NCI-H1436 (cell line): ENCODE data around the gene AGTRAP.

Experiments
- DNase-seq: peaks from one replicate; lab custom pipeline; 2025; lab: John Stamatoyannopoulos, UW

AGTRAP gene, protein sequence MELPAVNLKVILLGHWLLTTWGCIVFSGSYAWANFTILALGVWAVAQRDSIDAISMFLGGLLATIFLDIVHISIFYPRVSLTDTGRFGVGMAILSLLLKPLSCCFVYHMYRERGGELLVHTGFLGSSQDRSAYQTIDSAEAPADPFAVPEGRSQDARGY

DNA sequence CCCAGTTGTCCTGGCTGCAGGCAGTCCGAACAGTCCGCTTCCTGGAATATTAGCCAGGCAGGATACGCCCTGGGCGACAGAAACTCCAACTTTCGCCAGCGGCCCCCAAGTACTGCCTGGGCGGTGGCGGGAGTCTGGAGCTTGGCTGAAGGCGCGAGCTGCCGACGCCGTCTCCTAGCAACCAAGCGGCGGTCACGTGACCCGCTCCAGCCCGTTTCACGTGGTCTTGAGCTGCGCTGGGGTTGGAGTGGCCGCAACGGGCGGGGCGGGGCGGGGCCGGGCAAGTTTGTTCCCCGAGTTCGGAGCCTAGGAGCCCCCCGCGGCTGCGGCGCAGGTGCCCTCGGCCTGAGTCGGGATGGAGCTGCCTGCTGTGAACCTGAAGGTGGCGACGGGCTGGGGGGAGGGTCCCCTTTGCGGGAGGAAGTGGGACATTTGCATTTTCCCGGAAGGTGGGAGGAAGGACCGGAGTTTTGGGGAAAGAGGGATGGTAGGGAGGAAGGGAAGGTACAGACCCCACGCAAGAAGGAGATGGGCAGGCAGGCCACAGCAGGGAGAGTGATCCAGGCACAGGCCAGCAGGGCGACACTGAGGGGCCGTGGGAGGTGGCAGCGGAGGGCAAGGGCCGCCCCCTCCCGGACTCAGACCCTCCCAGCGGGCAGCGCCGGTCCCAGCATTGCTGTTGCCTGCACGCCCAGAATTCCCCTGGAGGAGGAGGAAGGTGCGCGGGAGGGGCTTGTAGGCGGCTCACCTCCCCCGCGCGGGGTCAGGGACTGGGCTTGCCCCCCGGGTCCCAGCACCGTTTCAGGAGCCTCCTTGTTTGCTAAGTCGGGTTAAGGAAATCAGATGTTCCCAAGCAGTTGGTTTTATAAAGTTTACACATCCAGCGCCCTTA, at the start of gene AGTRAP:
TSS of gene AGTRAP (plus strand) at position 283 of the 892 bp plus-strand sequence. CDS start at position 356, 73 bp downstream.
- peak; percentile 88 for DNase-seq

DNA sequence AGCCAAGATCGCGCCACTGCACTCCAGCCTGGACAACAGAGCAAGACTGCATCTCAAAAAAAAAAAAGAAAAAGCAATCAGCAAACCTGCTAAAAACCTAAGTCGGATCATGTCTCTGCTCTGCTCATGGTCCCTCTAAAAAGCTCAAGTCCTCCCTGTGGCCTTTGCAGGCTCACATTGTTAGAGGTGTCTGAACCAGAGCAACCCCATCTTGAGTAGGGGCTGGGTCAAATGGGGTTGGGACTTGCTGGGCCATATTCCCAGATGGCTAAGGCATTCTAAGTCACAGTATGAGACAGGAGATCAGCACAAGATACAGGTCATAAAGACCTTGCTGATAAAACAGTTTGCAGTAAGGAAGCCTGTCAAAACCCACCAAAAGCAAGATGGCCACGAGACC, 47.4 kb upstream of the AGTRAP start:
- no peak for DNase-seq

DNA sequence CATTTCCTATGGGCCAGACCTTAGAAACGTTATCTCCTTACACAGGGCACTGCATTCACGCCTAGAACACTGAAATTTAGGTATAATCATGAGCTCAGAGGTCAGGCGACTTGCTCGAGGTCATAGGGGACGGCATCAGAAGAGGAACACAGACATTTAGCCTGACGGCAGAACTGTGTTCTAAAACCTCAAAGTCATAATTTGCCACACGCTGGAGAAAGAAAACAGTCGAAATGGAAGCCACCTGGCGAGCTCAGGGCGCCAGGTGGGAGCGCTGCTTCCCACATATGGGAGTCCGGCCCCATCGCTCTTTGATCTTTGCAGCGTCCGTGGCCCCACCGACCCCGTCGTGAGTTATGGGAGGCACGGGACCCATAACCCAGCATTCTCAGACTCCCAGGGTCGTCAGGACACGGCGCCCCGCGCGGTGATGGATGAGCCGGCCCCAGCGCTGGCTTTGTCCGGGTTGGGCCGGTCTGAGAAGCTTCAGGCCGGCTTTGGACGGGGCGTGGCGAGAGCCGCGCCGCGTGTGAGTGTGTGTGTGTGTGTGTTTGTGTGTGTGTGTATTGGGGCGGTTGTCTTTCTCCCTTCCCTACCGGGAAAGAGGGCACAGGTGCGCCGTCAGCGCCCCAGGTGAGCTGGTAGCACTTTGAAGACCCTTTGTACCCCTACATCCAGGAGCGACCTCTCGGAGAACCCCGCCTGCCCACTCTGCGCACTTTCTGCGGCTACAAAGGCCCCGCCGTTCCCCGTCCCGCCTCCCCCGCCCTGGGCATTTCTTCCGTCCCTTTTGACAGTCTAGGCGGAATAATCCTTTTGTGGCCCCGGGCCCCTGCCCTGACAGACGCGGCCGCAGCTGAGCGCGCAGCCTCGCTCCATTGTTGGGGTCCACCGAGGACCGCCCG, 45.3 kb upstream of the AGTRAP start:
- no peak for DNase-seq

DNA sequence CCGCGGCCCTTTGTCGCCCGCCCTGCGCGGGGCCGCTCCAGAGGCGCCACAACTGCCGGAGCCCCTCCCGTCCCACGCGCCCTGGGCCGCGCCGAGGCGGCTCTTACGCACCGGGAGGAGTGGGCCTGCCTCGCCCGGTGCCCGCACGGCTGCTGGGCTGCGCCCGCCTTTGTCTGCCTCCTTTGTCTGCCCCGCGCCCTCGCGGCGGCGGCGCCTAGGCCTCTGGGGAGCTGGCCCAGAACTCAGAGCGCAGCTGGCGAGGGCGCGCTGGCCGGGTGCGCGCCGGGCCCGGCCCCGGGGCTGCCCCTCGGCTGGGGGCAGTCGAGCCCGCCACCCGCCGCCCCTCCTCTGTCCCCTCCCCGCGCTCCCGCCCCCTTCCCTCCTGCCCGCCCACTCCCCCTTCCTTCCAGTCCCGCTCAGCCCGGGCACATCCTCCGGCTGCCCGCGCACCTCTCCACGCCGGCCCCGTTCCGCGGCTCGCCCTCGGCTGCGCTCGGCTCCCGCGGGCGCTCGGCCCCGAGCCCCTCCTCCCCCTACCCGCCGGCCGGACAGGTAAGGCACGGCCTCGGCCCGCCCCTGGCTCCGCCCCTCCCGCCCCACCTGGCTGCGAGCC, 44.5 kb upstream of the AGTRAP start, which contains the start of gene DRAXIN:
TSS of gene DRAXIN (plus strand) at position 409 of the 613 bp plus-strand sequence. CDS start 14,549 bp downstream, outside the sequence.
- DNase-seq = peak; percentile 73

DNA sequence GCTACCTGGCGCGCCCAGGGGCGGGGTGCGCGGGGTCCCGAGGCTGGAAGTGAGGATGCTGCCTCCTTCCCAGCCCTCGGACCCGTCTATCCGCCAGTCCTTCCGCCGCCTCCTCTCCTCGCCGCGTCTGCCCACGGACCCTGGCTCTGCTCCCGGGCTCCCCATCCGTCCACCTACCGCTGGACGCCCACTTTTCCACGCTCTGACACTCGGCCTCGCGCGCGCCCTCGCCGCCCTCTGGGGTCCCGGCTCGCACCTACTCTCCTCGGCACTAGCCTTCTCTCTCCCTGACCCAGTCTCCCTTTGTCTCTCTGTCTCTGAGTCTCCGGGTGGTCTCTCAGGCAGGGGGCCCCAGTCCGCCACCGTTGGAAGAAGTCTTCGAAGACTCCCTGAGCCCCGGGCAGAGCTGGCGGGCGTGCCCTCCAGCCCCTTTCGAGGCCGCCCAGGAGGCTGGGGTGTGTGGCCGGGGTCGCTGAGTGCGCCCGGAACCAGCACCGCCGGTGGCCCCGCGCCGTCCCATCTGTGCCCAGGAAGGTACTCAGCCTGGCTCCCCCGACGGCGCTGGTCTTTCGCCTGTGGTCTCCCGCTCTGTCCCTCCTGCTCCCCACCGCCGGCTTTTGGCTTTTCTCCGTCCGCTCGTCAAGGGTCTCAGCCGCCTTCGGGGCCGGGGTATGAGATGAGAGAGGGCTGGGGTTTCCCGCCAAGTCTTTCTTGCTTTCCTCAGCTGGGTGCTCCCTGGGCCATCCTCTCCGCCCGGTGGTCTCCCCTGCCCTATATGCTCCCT, 43.8 kb upstream of the AGTRAP start:
- DNase-seq = no peak

DNA sequence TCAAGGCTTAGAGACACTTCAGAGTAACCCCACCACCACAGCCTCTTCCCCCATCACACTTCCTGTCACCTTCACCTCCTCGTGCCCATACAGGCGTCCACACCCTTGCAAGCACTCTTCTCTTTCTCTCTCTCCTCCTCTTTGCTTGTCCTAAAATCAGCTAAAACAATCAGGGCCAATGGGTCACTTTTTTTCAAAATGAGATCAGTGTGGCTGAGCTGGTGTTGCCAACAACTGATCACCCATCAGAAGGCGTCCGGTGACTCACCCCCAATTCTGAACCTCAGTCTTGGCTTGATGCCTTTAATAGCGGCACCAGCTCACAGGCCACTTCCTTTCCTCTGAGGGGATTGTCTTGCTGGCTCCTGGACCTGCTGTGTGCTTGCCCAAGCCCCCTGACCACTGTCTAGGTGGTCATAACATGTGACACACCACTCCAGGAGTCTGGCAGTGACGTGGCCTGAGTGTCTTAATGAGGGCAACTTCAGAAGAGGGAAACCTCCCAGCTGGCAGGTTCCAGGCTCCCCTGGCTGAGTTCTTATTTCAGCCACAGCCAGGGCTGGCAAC, 42.8 kb upstream of the AGTRAP start:
- DNase-seq = no peak

DNA sequence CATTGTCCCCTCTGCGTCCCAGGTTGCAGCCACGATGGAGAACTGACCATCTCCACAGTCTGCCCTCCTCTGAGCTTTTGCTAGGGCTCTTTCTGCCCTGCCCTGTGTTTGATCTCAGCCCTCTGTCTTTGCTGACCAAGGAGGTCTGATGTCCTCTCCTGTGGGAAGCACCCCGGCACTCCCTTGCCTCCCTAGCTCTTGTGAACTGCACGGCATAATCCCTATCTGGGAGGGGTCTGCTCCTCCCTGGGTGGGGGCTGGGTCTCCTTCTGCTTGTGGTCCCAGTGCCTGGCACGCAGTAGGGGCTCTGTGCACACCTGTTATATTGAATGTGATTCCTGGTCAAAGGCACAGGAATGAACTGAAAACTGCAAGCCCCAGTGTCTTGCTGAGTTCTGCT, 42.0 kb upstream of the AGTRAP start:
- no peak for DNase-seq

DNA sequence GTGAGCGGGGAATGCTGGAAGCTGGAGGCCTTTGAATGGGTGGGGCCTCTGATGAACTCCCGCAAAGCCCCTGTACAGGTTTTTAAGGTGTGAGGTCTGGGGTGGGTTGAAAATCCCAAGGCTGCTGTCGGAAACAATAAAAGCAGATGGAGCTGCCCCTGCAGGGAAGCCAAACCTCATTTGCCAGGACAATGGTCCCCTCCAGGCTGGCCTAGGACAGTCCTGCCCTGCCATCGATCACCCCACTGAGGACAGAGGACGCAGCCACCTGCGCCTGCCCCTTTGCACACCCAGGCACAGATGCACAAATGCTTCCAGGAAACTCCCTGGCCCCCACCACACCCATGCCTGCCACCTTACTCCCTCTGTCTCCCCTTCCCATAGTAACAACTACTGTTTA, 40.1 kb upstream of the AGTRAP start:
- no peak for DNase-seq

DNA sequence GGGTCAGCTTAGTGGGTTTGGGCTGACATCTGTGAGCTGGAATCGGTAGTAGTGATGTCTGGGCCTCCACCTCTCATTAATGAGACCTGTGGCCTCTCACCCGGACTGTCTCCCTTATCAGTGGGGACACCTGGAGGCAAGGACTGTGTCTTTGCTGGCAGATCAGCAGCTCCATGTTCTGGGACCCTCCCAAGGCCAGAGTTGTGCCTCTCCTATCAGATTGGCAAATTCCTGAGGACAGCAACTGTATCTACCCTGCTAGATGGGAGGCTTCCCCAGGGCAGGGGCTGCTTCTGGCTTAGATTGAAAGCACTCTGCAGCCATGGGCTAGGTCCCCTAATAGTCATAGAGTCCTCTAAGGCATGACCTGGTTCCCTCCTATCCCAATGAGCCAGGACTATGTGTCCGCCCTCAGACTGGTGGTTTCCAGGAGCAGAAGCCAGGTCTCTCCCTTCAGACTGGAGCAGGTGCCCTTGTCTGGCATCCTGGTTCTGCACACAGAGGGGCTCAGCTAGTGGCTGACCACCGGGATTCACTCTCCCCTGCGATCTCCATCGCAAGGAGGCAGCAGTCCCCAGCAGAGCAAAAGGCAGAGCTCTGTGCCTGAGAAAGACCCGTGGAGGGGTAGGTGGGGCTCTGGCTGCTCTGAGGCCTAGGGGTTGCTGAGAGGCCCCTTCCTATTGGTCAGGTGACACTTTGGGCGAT, 38.6 kb upstream of the AGTRAP start:
- no peak for DNase-seq

DNA sequence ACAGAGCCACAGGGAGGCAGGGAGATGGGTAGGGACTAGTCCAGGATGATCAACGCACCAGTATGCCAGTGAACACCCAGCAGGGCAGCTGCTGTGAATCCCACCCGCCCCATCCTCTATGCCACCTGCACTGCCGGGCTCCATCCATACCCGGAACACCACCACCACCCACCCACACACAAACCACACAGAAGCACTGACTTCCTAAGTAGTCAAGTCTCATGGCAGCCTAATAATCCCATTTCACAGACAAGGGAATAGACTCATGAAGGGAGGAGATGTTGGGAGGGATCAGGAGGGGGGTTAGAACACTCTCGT, 38.1 kb upstream of the AGTRAP start:
- no peak for DNase-seq

DNA sequence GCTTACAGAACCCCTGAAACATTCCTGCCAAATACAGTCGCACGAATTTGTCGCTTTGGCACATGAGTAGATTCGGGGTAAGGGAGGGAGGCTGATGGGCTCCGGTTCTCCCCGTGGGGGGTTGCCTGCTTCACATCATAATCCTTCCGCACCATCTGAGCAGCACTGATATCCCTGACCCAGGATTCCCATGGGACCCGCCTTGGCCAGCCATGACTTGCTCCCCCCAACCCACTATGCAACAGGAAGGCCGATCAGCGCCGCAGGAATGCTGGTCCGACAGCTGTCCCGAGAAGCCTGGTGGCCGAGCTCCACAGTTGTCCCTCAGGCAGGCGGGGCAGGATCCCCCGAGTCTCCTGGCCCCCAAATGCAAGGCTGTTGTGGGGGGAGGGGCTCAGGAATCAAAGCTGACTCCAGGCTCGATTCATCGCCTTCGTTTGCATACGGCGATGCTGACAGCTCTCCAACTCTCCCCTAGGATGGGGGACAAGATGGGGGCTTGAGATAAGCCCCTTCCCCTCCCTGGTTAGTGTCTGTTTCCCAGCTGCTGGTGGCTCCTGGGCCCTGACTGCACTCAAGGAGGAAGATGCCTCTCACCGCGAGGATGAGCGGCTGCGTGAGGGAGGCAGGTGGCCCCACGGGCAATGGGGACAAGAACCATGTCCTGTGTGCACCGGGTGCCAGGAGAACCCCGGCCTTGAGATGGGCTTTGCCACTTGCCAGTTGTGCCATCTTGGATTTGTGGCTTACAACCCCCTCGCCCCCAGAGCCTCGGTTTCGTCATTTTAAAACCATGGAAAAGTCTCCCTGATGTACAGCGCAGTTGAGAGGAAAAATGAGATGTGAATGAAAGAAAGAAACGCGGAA, 35.1 kb upstream of the AGTRAP start:
- DNase-seq = no peak

DNA sequence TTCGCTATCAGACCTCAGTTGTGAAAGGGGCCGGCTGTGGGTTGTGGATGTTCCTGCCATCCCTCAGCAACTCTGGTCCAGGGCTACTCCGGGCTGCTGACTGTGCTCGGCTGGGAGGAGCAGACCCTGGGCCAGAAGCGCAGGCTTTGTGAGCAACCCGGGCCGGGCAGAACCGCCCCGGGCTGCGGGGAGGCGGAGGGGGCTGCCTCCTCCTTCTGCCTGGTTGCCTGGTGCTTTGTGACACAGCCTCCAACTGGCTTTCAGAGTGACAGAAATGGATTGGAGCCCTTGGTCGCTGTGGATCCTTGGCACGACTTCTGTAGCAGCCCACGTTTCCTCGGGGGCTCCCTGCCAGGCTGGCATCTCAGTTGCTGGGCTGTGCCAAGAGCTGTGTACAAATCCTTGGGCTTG, 34.4 kb upstream of the AGTRAP start:
- DNase-seq = no peak

DNA sequence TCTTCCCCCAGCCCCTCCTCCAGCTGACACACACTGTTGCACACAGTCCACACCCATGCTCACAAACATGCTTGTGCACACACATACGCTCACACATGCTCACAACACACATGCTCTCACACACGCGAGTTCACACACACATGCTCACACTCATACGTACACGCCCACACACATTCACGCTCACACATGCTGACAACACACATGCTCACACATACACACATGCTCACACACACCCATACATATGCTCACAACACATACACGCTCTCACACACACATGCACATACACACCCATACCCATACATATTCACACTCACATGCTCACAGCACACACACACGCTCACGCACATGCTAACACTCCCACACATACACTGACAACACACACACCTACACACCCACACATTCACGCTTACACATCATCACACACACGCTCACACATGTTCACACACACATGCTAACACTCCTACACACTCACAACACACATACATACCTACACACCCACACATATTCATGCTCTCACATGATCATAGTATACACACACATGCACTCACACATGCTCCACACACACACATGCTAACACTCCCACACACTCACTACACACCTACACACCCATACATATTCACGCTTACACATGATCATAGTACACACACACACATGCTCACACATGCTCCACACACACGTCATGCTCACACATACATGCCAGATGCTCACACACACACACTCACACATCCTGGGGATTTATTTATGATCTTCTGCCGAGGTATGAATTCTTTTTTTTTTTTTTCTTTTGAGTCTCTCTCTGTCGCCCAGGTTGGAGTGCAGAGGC, 33.7 kb upstream of the AGTRAP start:
- no peak for DNase-seq

DNA sequence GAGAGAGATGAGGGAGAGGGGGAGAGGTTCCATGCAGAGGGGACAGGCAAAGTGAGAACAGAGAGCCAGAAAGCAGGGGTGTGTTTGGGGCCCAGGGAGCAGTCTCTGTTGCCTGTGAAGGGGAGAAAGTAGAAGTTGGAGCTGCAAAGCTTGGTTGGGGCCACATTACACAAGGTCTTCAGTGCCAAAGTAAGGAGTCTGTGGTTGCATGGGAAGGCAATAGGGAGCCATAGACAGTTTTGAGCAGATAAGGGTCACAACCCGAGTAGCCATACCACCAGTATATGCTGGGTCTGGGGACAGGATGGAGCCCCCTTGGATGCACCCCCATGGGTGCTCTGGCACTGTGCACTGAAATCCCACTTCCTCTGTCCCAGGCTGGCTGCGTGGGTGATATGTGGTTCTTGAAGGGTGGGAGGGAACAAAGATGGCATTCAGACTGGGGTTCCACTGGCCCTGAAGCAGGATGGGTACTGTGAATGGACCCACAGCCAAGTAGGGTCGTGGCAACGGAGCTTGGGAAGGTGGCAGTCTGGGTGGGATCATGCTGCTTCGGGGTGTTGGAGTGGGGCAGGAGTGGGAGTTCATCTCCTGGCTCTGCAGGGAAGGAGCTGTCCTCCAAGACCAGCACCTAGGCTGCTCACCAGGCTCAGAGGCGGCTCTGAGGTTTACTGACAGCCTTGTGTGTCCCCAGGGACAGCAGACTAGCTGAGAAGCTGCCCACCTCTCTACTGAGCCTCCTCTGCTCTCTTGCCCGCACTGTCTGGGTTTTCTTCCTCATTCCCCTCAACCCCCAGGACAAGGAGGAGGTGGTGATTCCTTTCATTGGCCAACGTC, 32.4 kb upstream of the AGTRAP start:
- no peak for DNase-seq

DNA sequence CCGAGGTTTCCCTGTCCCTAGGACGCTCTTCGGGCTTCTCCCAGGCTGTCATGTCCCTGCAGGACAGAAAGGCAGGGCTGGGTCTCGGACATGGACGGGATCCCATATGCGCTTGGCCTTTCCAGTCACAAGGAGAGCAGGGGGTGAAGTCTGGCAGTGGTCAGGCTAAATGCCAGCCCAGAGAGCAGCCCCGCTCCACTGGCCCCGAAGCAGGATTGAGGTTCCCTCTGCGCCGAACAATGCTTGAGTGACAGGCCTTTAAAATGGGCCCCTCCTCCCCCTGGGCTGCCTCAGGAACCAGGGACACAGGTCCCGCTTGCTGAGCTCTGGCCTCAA, 31.8 kb upstream of the AGTRAP start:
- no peak for DNase-seq

DNA sequence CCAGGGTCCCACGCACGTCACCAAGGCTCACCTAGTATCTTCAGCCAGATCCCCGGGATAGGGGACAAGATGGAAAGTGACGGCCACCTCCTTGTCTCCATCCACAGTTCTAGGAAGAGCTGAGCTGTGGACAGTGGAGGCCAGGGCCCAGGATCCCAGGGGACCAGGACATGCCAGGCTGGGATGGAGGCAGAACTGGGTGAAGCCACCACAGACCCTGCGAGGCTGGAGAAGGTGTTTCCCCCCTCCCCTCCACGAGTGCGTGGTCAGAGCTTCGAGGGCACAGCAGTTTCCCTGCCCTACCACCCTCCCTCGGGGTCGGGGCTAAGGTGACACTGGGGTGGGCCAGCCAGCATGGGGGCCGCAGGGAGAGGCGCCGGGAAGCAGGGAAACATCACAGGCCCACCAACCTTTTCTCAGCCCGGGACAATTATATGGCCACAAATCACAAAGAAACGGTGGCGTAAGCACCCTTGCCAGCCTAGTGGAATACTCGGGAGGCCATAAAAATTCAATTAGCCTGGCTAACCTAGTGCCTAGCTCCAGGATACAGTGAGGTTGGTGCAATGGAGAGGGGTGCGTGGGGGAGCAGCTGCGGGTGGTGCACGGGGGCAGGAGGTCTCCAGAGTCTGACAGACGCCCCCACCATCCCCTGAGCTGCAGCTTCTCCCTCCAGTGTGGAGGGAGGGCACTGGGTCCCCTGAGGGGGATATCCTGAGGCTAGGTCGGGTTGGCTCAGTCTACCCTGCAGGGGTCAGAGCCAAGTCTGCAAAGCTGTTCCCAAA, 31.1 kb upstream of the AGTRAP start:
- DNase-seq = no peak

DNA sequence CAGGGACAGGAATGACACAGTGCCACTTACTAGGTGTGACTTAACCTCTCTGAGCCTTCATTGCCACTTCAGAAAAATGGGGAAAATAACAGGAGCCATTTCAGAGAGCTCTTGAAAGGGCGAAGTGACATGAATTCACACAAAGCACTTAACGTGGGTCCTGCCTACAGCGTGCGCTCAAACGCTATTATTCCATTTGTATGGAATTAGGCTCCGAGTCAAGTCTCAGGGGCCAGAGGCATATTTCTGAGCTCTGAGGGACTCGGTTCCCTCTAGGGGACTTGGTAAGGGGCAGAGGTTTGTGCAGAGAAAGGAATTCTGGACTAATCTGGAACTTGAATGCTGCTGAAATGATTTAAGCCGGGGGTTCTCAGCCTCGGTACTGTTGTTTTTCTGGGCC, 30.3 kb upstream of the AGTRAP start:
- no peak for DNase-seq
